ENCODE results near the gene C19orf85. TPM values are rescaled to one million over a fixed set of nuclear protein-coding genes. Genes with fewer than 3 reads are reported as not detected.

The C19orf85 gene
- total RNA-seq, 6 experiments from 2014 or later: not detected

DNA sequence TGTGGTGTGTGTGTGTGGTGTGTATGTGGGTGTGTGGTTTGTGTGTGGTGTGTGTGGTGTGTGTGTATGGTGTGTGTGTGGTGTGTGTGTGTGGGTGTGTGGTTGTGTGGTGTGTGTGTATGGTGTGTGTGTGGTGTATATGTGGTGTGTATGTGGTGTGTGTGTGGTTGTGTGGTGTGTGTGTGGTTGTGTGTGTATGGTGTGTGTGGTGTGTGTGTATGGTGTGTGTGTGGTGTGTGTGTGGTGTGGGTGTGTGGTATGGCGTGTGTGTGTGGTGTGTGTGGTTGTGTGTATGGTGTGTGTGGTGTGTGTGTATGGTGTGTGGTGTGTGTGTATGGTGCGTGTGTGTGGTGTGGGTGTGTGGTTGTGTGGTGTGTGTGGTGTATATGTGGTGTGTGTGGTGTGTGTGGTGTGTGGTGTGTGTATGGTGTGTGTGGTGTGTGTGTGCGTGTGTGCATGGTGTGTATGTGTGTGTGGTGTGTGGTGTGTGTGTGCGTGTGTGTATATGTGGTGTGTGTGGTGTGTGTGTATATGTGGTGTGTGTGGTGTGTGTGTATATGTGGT is 30.1 kb downstream of the C19orf85 start:
- Mint-ChIP-seq H3K4me1 (ENCODE audit: low read depth) (no peaks in the 10 kb centered on the region), H3K36me3 (ENCODE audit: low read depth) (no peaks in the 10 kb centered on the region), H3K27ac (no peak overlapping the region), H3K4me3 (no peak overlapping the region), H3K9me3 (peaks cover 10% of the 10 kb centered on the region; the same call in 1 of the 2 replicates), H3K27me3 (ENCODE audit: insufficient read depth) (peaks cover 8% of the 10 kb centered on the region)
- no peak for DNase-seq
- TF ChIP-seq, protein P1, sequence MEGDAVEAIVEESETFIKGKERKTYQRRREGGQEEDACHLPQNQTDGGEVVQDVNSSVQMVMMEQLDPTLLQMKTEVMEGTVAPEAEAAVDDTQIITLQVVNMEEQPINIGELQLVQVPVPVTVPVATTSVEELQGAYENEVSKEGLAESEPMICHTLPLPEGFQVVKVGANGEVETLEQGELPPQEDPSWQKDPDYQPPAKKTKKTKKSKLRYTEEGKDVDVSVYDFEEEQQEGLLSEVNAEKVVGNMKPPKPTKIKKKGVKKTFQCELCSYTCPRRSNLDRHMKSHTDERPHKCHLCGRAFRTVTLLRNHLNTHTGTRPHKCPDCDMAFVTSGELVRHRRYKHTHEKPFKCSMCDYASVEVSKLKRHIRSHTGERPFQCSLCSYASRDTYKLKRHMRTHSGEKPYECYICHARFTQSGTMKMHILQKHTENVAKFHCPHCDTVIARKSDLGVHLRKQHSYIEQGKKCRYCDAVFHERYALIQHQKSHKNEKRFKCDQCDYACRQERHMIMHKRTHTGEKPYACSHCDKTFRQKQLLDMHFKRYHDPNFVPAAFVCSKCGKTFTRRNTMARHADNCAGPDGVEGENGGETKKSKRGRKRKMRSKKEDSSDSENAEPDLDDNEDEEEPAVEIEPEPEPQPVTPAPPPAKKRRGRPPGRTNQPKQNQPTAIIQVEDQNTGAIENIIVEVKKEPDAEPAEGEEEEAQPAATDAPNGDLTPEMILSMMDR (IDR thresholded peaks at IDR 0.05): no peak

DNA sequence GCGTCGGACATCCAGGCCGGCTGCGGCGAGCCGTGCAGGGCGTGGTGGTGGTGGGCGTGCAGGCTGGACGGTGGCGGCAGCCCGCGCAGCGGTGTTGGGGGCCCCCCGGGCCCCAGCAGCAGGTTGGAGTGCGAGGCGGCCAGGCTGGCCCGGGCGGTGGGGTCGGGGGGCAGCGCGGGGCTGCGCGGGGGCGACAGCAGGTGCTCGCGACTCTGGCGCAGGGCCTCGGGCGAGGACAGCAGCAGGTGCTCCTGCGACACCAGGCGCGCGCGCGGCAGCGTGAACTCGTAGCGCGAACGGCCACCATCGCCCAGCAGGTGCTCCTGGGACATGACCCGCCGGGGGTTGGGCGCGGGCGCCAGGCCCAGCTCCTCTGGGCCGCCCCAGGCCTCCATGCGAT is 31.3 kb downstream of the C19orf85 start:
- H3K27ac Mint-ChIP-seq: no peak overlapping the region
- TF ChIP-seq, protein P1 (IDR thresholded peaks at IDR 0.05): no peak
- H3K36me3 Mint-ChIP-seq (ENCODE audit: low read depth): no peaks in the 10 kb centered on the region
- no peaks in the 10 kb centered on the region for H3K4me1 Mint-ChIP-seq (ENCODE audit: low read depth)
- DNase-seq: no peak
- H3K4me3 Mint-ChIP-seq: no peak overlapping the region
- H3K9me3 Mint-ChIP-seq: peaks cover 6% of the 10 kb centered on the region; the same call in 1 of the 2 replicates
- peaks cover 10% of the 10 kb centered on the region for H3K27me3 Mint-ChIP-seq (ENCODE audit: insufficient read depth)

DNA sequence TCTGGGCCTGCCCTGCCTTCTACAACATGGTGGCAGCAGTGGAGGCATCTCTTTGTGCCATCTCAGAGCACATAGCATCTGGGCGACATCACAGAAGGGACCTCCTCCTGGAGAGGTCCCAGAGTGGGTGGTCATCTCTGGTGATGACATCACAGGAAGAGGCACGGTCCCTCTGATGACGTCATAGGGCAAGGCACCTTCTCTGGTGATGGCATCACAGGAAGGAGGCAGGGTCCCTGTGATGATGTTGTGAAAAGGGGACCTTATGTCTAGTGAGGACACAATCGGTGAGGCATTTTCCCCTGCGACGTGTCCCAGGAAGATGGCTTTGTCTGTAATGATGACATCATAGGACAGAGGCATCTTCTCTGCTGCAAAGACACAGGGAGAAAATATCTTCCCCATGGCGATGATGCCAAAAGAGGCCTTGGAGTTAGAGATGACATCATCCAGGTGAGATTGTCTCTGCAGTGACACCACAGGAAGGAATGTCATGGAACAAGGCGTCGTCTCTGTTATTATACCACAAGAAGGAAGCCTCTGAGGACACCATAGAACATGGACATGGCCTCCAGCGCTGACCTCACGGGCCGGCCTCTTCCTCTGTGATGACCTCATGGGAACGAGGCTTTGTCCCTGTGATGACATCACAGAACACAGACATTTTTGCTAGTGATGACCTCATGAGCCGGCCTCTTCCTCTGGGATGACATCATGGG is 32.2 kb downstream of the C19orf85 start:
- H3K27me3 Mint-ChIP-seq (ENCODE audit: insufficient read depth): peaks cover 16% of the 10 kb centered on the region
- no peaks in the 10 kb centered on the region for H3K4me1 Mint-ChIP-seq (ENCODE audit: low read depth)
- no peak overlapping the region for H3K4me3 Mint-ChIP-seq

DNA sequence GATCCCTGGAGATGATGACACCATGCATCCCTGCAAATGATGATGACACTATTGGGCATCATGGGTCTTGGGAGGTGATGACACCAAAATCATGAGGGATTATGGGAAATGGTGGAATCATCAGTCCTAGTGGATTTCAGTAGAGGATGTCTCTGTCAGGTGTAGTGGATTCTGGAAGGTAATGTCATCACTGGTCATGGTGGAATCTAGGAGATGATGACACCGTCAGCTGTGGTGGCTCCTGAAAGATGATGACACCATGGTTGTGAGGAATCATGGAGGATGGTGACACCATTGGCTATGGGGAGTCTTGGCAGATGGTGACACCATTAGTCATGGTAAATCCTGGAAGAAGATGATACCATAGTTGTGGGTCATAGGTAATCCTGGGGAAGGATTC is 33.4 kb downstream of the C19orf85 start:
- Mint-ChIP-seq H3K4me1 (ENCODE audit: low read depth) (no peaks in the 10 kb centered on the region), H3K27me3 (ENCODE audit: insufficient read depth) (peaks cover 19% of the 10 kb centered on the region), H3K4me3 (no peak overlapping the region), H3K9me3 (peaks cover 6% of the 10 kb centered on the region; the same call in 1 of the 2 replicates), H3K36me3 (ENCODE audit: low read depth) (no peaks in the 10 kb centered on the region), H3K27ac (no peak overlapping the region)
- TF ChIP-seq, protein P1 (IDR thresholded peaks at IDR 0.05): no peak
- DNase-seq: no peak

More for the DNA sequence above, 32.2 kb downstream of the C19orf85 start:
- Mint-ChIP-seq H3K9me3 (peaks cover 6% of the 10 kb centered on the region; the same call in 1 of the 2 replicates), H3K36me3 (ENCODE audit: low read depth) (no peaks in the 10 kb centered on the region), H3K27ac (no peak overlapping the region)
- DNase-seq: peak; percentile 7
- TF ChIP-seq, protein P1 (IDR thresholded peaks at IDR 0.05): no peak

DNA sequence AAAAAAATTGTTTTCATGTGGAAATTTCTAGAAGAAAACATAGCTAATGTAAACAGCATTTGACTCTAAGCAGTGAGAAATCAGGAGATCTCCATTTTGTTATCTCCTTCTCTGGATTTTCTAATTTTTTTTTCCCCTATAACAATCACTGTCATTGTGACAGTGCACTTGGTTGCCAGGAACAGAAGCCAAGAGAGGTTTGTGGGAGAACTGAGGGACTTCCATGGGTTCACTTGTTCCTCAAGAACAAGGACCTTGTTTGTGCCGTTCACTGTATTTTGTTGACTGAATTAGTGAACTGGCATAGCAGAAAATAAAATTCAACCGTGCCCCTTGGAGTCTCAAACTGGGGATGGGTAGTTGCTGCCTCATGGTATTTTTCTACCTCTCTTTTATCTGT is 38.5 kb downstream of the C19orf85 start:
- H3K27ac Mint-ChIP-seq: no peak overlapping the region
- H3K27me3 Mint-ChIP-seq (ENCODE audit: insufficient read depth): peaks cover 40% of the 10 kb centered on the region
- no peaks in the 10 kb centered on the region for H3K4me1 Mint-ChIP-seq (ENCODE audit: low read depth)
- H3K4me3 Mint-ChIP-seq: no peak overlapping the region
- H3K9me3 Mint-ChIP-seq: no peaks in the 10 kb centered on the region
- DNase-seq: no peak
- H3K36me3 Mint-ChIP-seq (ENCODE audit: low read depth): no peaks in the 10 kb centered on the region
- TF ChIP-seq, protein P1 (IDR thresholded peaks at IDR 0.05): no peak
